GM13976 (cell line): ENCODE measurements around the gene IPCEF1.

ENCODE experiments used
- DNase-seq: peaks from one replicate; pipeline ENCODE4 v3.0.0; 2012; ENCODE audit warnings: low spot score
- CTCF ChIP-seq: IDR thresholded peaks from 2 replicates; pipeline ENCODE4 v1.5.1; 2012; ENCODE audit warnings: borderline replicate concordance, mild to moderate bottlenecking; ENCODE audit not compliant: insufficient read depth; ENCODE audit errors: extremely low read depth, missing control alignments, control extremely low read depth
- in situ Hi-C: fragments of 300-500 bp; cut with MboI; formaldehyde crosslinking; loops from one replicate; pipeline ENCODE4 v1.12.0; 2022; ENCODE audit warnings: low sequenced_read_pairs, mixed read lengths, inconsistent platforms; ENCODE audit not compliant: unreplicated experiment

The IPCEF1 gene

GRCh38 chr6:154356690-154357089 is at the start of gene IPCEF1:
Gene IPCEF1, minus strand, starts transcription at chr6:154356803. Its CDS starts 90,856 bp downstream, at chr6:154265947.
- TF ChIP-seq CTCF: no peak
- DNase-seq: no peak
- in situ Hi-C loops: no loop called here

- DNase-seq: no peak
- in situ Hi-C loops: no loop called here
- no peak for TF ChIP-seq CTCF
Measured at GRCh38 chr6:154406301-154406700, 49.7 kb upstream of the IPCEF1 start.

GRCh38 chr6:154404791-154405400 is 48.3 kb upstream of the IPCEF1 start:
- no peak for DNase-seq
- in situ Hi-C loops: no loop called here

GRCh38 chr6:154403788-154404187 is 47.2 kb upstream of the IPCEF1 start:
- TF ChIP-seq CTCF: no peak
- DNase-seq: no peak

More at GRCh38 chr6:154404791-154405400, 48.3 kb upstream of the IPCEF1 start:
- no peak for TF ChIP-seq CTCF

GRCh38 chr6:154402081-154402780 is 45.6 kb upstream of the IPCEF1 start:
- in situ Hi-C loops: no loop called here
- no peak for DNase-seq
- TF ChIP-seq CTCF: no peak

More at GRCh38 chr6:154403788-154404187, 47.2 kb upstream of the IPCEF1 start:
- in situ Hi-C loops: no loop called here

- no peak for DNase-seq
- no peak for TF ChIP-seq CTCF
- in situ Hi-C loops: no loop called here
Measured at GRCh38 chr6:154399097-154399496, 42.5 kb upstream of the IPCEF1 start.
